HG02970 (cell line): ENCODE data around the gene COL3A1.

ENCODE experiments used
- ATAC-seq: cut with Tn5 transposase; IDR thresholded peaks from one replicate; pipeline ENCODE4 v1.9.1; 2021; ENCODE audit warnings: mild to moderate bottlenecking, moderate library complexity, moderate number of reproducible peaks; ENCODE audit not compliant: unreplicated experiment, low FRiP score

The COL3A1 gene

GRCh38 chr2:189013671-189014448 is 39.7 kb downstream of the COL3A1 start:
- no peak for ATAC-seq

DNA sequence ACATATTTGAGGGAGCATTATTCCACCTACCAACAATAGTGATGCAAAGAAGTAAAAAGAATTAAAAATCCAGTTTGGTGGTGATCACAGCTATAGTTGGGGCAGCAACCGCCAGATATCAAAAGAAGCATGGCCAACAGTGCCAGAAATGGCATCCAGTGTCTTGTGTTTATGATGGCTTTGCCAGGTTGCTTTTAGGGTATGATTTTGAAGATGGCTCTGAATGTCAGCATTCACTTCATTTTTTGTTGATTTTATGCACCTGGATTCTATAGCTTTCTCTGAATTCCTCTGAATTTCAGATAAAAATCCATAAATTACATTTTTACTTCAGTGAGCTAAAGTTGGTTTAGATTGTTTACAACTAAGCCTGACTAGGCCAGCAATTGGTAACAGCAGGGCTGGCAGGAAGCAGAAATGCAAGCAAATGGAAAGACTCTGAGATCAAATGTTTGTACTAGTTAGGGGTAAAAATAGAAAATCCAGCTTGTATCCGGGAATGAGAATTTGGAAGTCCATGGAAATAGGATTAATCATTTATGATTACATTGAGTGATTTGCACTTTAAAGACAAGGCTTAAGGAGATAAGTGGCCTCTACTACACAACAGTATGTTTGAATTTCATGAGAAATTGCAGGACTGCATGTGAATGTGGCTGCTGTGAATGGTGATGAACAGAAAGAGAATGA is 40.4 kb downstream of the COL3A1 start:
- no peak for ATAC-seq

- no peak for ATAC-seq
Measured at GRCh38 chr2:189015359-189015758, 41.2 kb downstream of the COL3A1 start.

- no peak for ATAC-seq
Measured at GRCh38 chr2:189016311-189016861, 42.2 kb downstream of the COL3A1 start.

- no peak for ATAC-seq
Measured at GRCh38 chr2:189018631-189019030, 44.5 kb downstream of the COL3A1 start.

GRCh38 chr2:189020179-189020578 is 46.0 kb downstream of the COL3A1 start:
- no peak for ATAC-seq

- no peak for ATAC-seq
Measured at GRCh38 chr2:189022053-189022481, 47.9 kb downstream of the COL3A1 start.

- no peak for ATAC-seq
Measured at GRCh38 chr2:189022492-189022891, 48.3 kb downstream of the COL3A1 start.

DNA sequence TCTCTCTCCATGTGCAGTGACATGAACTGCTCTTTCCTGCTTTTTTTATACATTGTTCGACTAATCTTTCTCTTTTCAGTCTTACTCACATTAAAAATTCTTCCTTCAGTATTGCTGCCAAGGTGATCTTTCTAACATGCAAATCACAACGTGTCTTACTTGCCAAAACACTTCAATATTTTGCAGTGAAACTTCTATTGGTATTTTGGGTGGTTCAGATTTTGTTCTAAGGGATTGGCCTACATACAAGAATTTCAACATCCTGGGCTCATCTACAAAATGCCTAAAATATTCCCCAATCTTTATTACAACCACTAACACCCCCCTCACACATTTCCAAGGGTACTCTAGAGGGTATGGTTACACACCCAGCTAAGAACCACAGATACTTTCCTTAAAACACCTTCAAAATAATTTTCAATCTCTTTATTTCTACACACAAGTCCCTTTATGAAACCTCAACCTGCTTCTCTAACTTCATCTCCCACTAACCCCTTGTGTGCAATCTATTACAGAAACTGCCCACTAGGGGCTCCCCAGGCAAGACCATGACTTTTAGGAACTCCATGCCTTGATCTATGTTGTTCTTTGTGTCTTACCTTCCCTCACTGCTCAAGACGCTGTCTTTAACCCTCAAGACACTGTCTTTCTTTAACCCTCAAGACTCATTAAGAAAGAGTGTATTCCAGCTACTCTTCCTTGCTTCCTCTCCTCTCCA is 50.9 kb downstream of the COL3A1 start:
- ATAC-seq, result no peak

GRCh38 chr2:189037518-189037917 is 63.3 kb downstream of the COL3A1 start:
- no peak for ATAC-seq

DNA sequence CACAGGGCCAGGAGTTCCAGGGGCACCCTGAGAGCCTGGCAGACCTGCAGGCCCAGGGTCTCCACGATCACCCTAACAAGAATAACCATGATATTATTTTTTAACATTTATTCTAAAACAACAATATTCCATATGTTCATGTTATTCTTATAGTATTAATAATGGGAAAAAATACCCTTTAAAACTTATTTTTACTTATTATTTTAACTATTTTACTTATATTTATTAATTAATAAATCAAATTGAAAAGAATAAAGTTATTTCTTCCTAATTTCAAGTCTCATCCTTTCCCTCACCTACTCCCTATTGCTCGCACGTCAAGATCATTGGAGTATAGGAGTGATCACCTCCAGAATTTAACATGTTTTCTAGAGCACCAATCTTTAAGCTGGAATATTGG is 71.7 kb downstream of the COL3A1 start:
- no peak for ATAC-seq

DNA sequence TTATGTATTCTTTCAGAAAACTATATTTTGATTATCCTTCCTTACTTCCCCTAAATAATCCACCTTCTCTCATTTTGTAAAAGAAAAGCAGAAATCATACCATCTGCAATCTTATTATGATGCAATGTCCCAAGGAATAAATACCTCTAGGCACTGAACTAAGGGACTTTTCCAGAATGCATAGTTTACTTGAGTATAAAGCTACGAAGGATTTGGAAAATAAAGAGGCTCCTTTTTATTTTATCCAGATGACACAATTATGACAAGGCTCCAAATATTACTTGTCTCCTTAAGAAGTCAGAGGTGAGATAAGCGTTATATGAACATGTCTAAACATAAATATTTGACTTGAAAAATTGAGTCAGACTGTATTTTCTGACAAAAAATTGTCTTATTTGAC is 72.1 kb downstream of the COL3A1 start:
- no peak for ATAC-seq

DNA sequence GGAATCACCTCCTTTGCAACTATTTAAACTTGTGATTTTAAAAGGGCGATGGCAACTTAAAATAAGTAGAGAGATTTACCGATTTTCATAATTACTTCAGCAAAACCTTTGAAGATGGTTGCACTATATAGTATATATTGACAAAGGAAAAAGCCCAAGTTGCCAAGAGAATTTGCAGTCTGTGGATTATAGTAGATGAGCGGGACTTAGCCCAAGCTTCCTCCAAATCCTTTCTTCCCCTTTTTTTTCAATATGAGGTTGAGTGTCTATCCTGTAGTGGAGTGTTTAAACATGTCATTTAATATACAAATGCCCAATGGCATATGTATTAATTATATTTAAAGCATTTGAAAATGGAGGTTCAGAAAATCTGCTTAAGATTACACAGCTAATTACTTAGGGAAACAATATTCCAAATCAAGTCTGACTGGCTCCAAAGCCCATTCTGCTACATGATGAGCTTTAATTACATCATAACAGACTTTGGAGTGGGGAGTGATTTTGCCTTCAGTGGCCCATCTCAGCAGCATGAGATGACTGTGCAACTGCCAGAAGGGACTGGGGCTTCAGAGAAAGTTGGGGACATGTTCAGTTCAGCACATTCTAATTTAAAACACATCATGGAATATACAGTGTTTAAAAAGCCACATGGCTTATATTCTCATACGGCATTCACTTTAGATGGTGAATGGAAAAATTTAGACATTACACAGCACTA is 73.2 kb downstream of the COL3A1 start:
- ATAC-seq, result no peak

GRCh38 chr2:189048189-189048588 is 74.0 kb downstream of the COL3A1 start:
- ATAC-seq, result no peak

GRCh38 chr2:189049709-189050164 is 75.6 kb downstream of the COL3A1 start:
- ATAC-seq, result no peak

DNA sequence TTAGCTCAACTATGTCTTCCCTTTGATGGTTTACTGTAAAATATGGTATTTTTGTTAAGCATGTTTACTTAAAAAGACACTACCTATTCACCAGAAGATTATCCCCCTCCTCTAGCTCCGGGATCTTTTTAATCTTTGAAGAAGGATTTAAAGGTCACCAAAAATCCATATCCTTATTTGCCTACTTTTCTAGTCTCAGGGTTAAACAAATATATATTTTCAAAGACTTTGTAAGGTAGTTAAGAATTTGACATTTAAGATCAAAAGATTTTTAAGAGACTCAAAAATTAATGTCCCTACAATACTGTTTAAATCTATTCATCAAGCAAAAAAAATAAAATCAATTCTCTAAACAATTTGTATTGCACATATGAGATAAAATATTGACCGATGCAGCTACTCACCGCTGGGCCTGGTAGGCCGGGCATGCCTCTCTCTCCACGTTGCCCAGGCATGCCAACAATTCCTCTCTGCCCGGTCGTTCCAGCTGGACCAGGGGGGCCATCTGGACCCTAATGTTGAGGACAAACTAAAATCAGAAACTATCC is 76.1 kb downstream of the COL3A1 start:
- ATAC-seq, result no peak

DNA sequence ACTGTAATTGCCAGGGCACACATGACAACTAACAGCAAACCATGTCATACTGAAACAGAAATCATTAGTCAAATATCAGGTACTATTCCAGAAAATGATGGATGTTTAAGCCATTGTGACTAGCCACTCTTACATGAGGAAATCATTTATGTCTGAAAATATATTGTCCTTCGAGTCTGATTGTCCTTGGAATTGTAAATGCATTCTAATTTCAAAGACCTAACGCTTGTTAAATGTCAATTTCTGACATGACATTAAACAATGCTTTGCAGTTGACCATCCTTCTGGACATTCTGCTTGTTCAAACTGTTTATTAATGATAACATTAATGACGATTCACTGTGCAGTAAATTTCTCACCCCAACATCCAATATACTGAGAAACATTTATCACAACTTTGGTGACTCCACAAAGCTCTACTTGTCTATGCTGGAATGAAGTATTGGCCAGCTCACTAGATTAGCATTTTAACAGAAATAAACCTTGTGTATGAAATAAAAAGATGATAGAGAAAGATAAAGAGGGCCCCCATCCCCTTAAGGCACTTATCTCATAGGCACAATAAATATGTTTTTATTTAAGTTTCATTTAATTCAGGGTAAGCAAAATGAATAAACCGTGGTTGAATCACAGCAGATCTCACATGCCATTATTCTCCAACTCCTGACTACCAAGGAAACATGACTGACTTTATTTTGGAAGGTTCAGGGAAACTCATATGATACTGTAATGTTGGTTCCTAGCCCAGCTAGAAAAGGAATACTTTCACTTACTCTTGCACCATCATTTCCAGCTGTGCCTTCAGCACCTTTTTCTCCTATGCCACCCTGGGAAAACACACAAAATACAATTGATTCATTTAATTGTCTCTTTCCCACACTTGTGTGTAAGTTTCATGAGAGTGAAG is 82.3 kb downstream of the COL3A1 start:
- ATAC-seq, result no peak

GRCh38 chr2:189057316-189057715 is 83.1 kb downstream of the COL3A1 start:
- no peak for ATAC-seq

- no peak for ATAC-seq
Measured at GRCh38 chr2:189060096-189060642, 86.0 kb downstream of the COL3A1 start.
